DOHH2 (cell line): ENCODE data around the gene INTS14.
"Not testable (repeated sequence)": the region's sequence is repeated elsewhere in the genome, so short reads cannot be mapped to it uniquely, and the experiment has no call there.

Experiments used
- H3F3A ChIP-seq: fragments of 200-600 bp; sonication (generic), shearing (Covaris generic); 2 replicates; pipeline ENCODE4 v1.6.0; 2016; ENCODE audit warnings: antibody characterized with exemption, mild to moderate bottlenecking; ENCODE audit not compliant: control insufficient read depth, insufficient read depth
- H3K27ac ChIP-seq: fragments of 200-600 bp; sonication (generic); 2 replicates; pipeline ENCODE4 v1.5.1; 2014; ENCODE audit warnings: low read depth, mild to moderate bottlenecking, low read length, moderate library complexity
- H3K27me3 ChIP-seq: fragments of 200-600 bp; sonication (generic); 2 replicates; pipeline ENCODE4 v1.6.1; 2014; ENCODE audit warnings: mild to moderate bottlenecking, low read length, mixed read lengths; ENCODE audit not compliant: control insufficient read depth
- H3K36me3 ChIP-seq: fragments of 200-600 bp; sonication (generic); 2 replicates; pipeline ENCODE4 v1.6.1; 2014; ENCODE audit warnings: mild to moderate bottlenecking, low read length, moderate library complexity, mixed read lengths; ENCODE audit not compliant: control insufficient read depth
- H3K4me1 ChIP-seq: fragments of 200-600 bp; sonication (generic); 2 replicates; pipeline ENCODE4 v1.6.1; 2014; ENCODE audit warnings: mild to moderate bottlenecking, low read length, mixed read lengths; ENCODE audit not compliant: control insufficient read depth
- H3K4me2 ChIP-seq: fragments of 200-600 bp; sonication (generic); 2 replicates; pipeline ENCODE4 v1.6.0; 2014; ENCODE audit warnings: mild to moderate bottlenecking, low read length, moderate library complexity
- H3K4me3 ChIP-seq: fragments of 200-600 bp; sonication (generic); 2 replicates; pipeline ENCODE4 v1.5.1; 2014; ENCODE audit warnings: mild to moderate bottlenecking, low read length, mixed read lengths
- H3K79me2 ChIP-seq: fragments of 200-600 bp; sonication (generic); 2 replicates; pipeline ENCODE4 v1.6.1; 2014; ENCODE audit warnings: mild to moderate bottlenecking, low read length, mixed read lengths; ENCODE audit not compliant: control insufficient read depth
- H3K9me2 ChIP-seq: fragments of 200-600 bp; sonication (generic); replicated peaks from 2 replicates; pipeline ENCODE4 v1.6.1; 2014; ENCODE audit warnings: mild to moderate bottlenecking, low read length, mixed read lengths; ENCODE audit not compliant: control insufficient read depth
- H3K9me3 ChIP-seq: fragments of 200-600 bp; sonication (generic); 2 replicates; pipeline ENCODE4 v1.6.1; 2014; ENCODE audit warnings: antibody characterized with exemption, low read length, mixed read lengths; ENCODE audit not compliant: control insufficient read depth, insufficient read depth
- H4K20me1 ChIP-seq: fragments of 200-600 bp; sonication (generic); 2 replicates; pipeline ENCODE4 v1.6.0; 2014; ENCODE audit warnings: low read depth, mild to moderate bottlenecking, antibody characterized with exemption, low read length, moderate library complexity; ENCODE audit not compliant: control insufficient read depth, insufficient read depth
- EZH2phosphoT487 ChIP-seq: fragments of 200-600 bp; sonication (generic); IDR thresholded peaks from 2 replicates; pipeline ENCODE4 v1.6.1; 2017; ENCODE audit warnings: borderline replicate concordance, mild to moderate bottlenecking, antibody characterized with exemption, low read length, moderate library complexity, mixed read lengths
- TF ChIP-seq, protein P1 (sequence below): fragments of 200-600 bp; sonication (generic); IDR thresholded peaks from one replicate; pipeline ENCODE4 v1.5.1; 2014; ENCODE audit warnings: antibody characterized with exemption, mild to moderate bottlenecking, low read depth, low read length; ENCODE audit not compliant: poor library complexity, severe bottlenecking

Gene INTS14

GRCh38 chr15:65551183-65551582 lies 59.7 kb downstream of the INTS14 start:
- Histone ChIP-seq H3K4me1 (no peaks in the 10 kb centered on the region), H3F3A (no peaks in the 10 kb centered on the region), H3K79me2 (peaks cover 70% of the 10 kb centered on the region), H3K9me3 (no peaks in the 10 kb centered on the region), H3K4me2 (no peak overlapping the region), H3K9me2 (no peaks in the 10 kb centered on the region), H3K36me3 (peaks cover 37% of the 10 kb centered on the region), H3K4me3 (no peak overlapping the region), H3K27ac (no peak overlapping the region), H4K20me1 (0 out of 2 replicates have a peak, but pooled peaks cover 4% of the 10 kb centered on the region), H3K27me3 (no peaks in the 10 kb centered on the region)
- TF ChIP-seq EZH2phosphoT487 = no peak
- TF ChIP-seq, protein P1, sequence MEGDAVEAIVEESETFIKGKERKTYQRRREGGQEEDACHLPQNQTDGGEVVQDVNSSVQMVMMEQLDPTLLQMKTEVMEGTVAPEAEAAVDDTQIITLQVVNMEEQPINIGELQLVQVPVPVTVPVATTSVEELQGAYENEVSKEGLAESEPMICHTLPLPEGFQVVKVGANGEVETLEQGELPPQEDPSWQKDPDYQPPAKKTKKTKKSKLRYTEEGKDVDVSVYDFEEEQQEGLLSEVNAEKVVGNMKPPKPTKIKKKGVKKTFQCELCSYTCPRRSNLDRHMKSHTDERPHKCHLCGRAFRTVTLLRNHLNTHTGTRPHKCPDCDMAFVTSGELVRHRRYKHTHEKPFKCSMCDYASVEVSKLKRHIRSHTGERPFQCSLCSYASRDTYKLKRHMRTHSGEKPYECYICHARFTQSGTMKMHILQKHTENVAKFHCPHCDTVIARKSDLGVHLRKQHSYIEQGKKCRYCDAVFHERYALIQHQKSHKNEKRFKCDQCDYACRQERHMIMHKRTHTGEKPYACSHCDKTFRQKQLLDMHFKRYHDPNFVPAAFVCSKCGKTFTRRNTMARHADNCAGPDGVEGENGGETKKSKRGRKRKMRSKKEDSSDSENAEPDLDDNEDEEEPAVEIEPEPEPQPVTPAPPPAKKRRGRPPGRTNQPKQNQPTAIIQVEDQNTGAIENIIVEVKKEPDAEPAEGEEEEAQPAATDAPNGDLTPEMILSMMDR = no peak

DNA sequence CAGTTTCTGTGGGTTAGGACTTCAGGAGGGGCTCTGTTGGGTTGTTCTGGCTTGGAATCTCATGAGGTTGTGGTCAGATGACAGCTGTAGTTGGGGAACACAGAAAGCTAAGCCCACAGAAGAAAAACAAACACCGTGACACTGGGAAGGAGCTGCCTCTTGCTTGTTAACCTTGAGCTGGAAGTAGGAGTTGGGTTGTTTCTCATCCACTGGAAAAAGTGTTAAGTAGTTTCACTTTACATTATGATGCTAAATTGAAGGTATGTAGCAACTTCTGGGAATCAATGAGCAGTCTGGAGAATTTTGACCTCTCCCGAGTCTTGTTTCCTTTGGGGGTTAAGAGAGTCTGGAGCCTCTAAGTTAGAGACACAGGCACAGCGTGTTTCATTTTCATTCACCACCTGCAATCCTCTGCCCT lies 60.2 kb downstream of the INTS14 start:
- Histone ChIP-seq H3K27me3 (no peaks in the 10 kb centered on the region), H3F3A (no peaks in the 10 kb centered on the region), H3K9me2 (no peaks in the 10 kb centered on the region), H3K36me3 (peaks cover 34% of the 10 kb centered on the region), H3K27ac (no peak overlapping the region), H3K79me2 (peaks cover 75% of the 10 kb centered on the region), H3K4me1 (no peaks in the 10 kb centered on the region), H3K9me3 (no peaks in the 10 kb centered on the region), H4K20me1 (0 out of 2 replicates have a peak, but pooled peaks cover 4% of the 10 kb centered on the region), H3K4me2 (no peak overlapping the region), H3K4me3 (no peak overlapping the region)
- TF ChIP-seq, protein P1 = no peak
- no peak for TF ChIP-seq EZH2phosphoT487

DNA sequence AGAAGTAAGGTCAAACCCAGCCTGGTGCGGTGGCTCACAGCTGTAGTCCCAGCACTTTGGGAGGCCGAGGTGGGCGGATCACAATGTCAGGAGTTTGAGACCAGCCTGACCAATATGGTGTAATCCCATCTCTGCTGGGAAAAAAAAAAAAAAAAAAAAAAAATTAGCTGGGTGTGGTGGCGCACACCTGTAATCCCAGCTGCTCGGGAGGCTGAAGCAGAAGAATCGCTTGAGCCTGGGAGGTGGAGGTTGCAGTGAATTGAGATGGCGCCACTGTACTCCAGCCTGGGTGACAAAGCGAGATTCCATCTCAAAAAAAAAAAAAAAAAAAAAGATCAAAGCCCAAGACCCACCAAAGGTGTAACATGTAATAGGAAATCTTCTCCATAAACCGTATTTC lies 61.6 kb downstream of the INTS14 start:
- H3K4me2 ChIP-seq, H3K4me1 ChIP-seq, H4K20me1 ChIP-seq, H3F3A ChIP-seq, H3K9me2 ChIP-seq, H3K9me3 ChIP-seq, H3K27ac ChIP-seq, H3K27me3 ChIP-seq, H3K4me3 ChIP-seq: not testable (repeated sequence)
- Histone ChIP-seq H3K79me2 (peaks cover 88% of the 10 kb centered on the region), H3K36me3 (peaks cover 22% of the 10 kb centered on the region)

DNA sequence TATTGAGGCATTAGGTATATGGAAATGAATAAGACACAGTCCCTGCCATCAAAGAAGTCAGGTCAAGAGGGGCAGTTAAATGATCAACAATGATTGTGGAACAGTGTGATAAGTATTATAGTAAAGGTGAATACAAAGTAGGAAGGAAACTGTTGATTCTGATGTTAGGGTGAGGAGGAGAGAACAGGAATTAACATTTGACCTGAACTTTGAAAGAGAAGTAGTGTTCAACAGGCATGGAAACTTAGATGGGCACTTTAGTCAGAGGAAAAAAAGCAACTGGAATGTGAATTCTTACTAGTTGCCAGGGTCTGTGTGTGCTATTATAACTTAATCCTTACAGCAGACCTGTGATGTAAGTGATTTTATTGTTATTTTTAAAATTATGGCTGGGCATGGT lies 63.1 kb downstream of the INTS14 start:
- no peak overlapping the region for H3K27ac ChIP-seq
- H3K27me3 ChIP-seq = no peaks in the 10 kb centered on the region
- no peaks in the 10 kb centered on the region for H3K9me2 ChIP-seq
- no peaks in the 10 kb centered on the region for H3K4me1 ChIP-seq
- TF ChIP-seq, protein P1 = no peak
- TF ChIP-seq EZH2phosphoT487 = no peak
- peaks cover 91% of the 10 kb centered on the region for H3K79me2 ChIP-seq
- peaks cover 10% of the 10 kb centered on the region for H3K36me3 ChIP-seq
- H3K4me3 ChIP-seq = no peak overlapping the region
- H3K9me3 ChIP-seq = no peaks in the 10 kb centered on the region
- H4K20me1 ChIP-seq = peaks cover 4% of the 10 kb centered on the region; the same call in 1 of the 2 replicates
- no peak overlapping the region for H3K4me2 ChIP-seq
- H3F3A ChIP-seq = peaks cover 2% of the 10 kb centered on the region; the same call in 1 of the 2 replicates
